GM21528 (cell line): ENCODE measurements around the gene CALR.
"Not testable (repeated sequence)": the region's sequence is repeated elsewhere in the genome, so short reads cannot be mapped to it uniquely, and the experiment has no call there.

Source experiments
- ATAC-seq: cut with Tn5 transposase; IDR thresholded peaks from one replicate; pipeline ENCODE4 v1.9.1; 2021; ENCODE audit warnings: mild to moderate bottlenecking, moderate library complexity; ENCODE audit not compliant: unreplicated experiment, low FRiP score

The CALR gene

GRCh38 chr19:12937927-12938778, at the start of gene CALR:
Gene CALR, plus strand, starts transcription at chr19:12938609. Its CDS starts 71 bp downstream, at chr19:12938680.
- ATAC-seq: peak; percentile 79

- not testable (repeated sequence) for ATAC-seq
Measured at GRCh38 chr19:12890299-12890786, 48.1 kb upstream of the CALR start.

GRCh38 chr19:12890787-12891552, 47.4 kb upstream of the CALR start, which contains the start of gene GCDH:
Gene GCDH, plus strand, starts transcription at chr19:12891160. Its CDS starts 145 bp downstream, at chr19:12891305.
- peak; percentile 92 for ATAC-seq

- ATAC-seq: no peak
Measured at GRCh38 chr19:12891553-12892021, 46.8 kb upstream of the CALR start.

GRCh38 chr19:12893582-12893981, 44.8 kb upstream of the CALR start:
- ATAC-seq: no peak

- no peak for ATAC-seq
Measured at GRCh38 chr19:12896460-12896859, 41.9 kb upstream of the CALR start.

- peak; percentile 65 for ATAC-seq
Measured at GRCh38 chr19:12899891-12900518, 38.4 kb upstream of the CALR start.

- no peak for ATAC-seq
Measured at GRCh38 chr19:12907166-12907565, 31.2 kb upstream of the CALR start.

- no peak for ATAC-seq
Measured at GRCh38 chr19:12912571-12912970, 25.8 kb upstream of the CALR start.

GRCh38 chr19:12913011-12913561, 25.3 kb upstream of the CALR start:
- ATAC-seq: no peak

GRCh38 chr19:12913851-12914690, 24.3 kb upstream of the CALR start:
- no peak for ATAC-seq

- not testable (repeated sequence) for ATAC-seq
Measured at GRCh38 chr19:12915860-12916259, 22.5 kb upstream of the CALR start.

- ATAC-seq: no peak
Measured at GRCh38 chr19:12918253-12918652, 20.2 kb upstream of the CALR start.

- ATAC-seq: no peak
Measured at GRCh38 chr19:12921047-12921446, 17.4 kb upstream of the CALR start.

- no peak for ATAC-seq
Measured at GRCh38 chr19:12922959-12923358, 15.4 kb upstream of the CALR start.

GRCh38 chr19:12924621-12925310, 13.6 kb upstream of the CALR start:
- no peak for ATAC-seq

GRCh38 chr19:12930002-12930645, 8.3 kb upstream of the CALR start:
- ATAC-seq: no peak
